Stimulated activated CD8-positive, alpha-beta memory T cell treated with anti-CD3 and anti-CD28 coated beads, Interleukin-4, amount 100 ng/mL, for 4 hours (primary cell): ENCODE measurements around the gene KRT38.
"Not testable (repeated sequence)": the region's sequence is repeated elsewhere in the genome, so short reads cannot be mapped to it uniquely, and the experiment has no call there.

Experiments
- DNase-seq, 2 donors: peaks; one replicate each; pipeline ENCODE4 v3.0.0-alpha.2; 2020; ENCODE audit warnings: low read depth in 2 of 2, low spot score in 1 of 2

The KRT38 gene

GRCh38 chr17:41396340-41396739 is 44.4 kb downstream of the KRT38 start:
- no peak for DNase-seq

DNA sequence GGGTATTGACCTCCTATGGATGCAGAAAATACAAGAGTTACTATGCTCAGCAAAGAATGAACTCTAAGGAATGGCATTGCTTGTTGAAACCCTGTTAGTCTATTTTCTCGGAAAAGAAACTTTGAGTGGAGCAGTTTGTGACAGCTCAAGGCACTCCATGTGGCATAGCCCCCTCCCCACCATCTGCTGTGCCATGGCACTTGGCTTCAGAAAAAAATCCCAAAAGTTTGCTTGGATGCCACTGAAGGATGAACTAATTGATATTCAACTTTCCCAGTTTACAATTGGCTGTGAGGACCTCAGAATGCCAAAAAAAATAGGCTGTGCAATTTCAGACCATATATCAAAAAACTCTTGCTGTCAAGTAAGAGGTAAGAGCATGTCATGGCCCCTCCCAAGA is 45.2 kb downstream of the KRT38 start:
- DNase-seq, result no peak

- not testable (repeated sequence) for DNase-seq
Observed at GRCh38 chr17:41395044-41395443, 45.7 kb downstream of the KRT38 start.

GRCh38 chr17:41394254-41394996 is 46.4 kb downstream of the KRT38 start:
- no peak for DNase-seq

GRCh38 chr17:41393826-41394225 is 47.0 kb downstream of the KRT38 start:
- DNase-seq, result no peak

GRCh38 chr17:41393294-41393693 is 47.5 kb downstream of the KRT38 start:
- no peak for DNase-seq

GRCh38 chr17:41392278-41392677 is 48.5 kb downstream of the KRT38 start:
- no peak for DNase-seq

GRCh38 chr17:41391535-41391934 is 49.2 kb downstream of the KRT38 start:
- DNase-seq, result no peak

DNA sequence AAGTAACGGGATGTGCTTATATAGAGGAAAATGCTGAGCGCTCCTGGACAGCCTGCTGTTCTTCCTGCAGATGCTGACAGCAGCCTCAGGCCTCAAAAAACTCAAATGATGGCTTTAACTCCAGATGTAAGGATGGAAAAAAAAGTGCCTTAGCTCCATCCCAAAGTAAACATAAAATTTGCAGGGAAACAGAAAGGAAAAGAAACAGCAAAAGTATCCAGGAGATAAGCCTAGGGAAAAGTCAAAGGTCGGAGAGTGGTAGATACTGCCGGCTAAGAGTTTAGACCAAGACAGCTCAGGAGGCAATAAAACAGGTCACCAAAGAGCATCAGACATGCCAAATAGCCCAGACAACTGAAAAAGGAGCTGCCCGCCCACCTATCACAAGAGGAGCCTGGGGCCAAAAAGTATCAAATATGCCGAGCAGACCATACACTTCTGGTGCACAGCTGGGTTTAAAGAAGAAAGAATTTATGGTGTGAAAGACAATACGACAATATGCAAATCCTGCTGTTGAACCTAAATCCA is 50.3 kb downstream of the KRT38 start:
- no peak for DNase-seq

DNA sequence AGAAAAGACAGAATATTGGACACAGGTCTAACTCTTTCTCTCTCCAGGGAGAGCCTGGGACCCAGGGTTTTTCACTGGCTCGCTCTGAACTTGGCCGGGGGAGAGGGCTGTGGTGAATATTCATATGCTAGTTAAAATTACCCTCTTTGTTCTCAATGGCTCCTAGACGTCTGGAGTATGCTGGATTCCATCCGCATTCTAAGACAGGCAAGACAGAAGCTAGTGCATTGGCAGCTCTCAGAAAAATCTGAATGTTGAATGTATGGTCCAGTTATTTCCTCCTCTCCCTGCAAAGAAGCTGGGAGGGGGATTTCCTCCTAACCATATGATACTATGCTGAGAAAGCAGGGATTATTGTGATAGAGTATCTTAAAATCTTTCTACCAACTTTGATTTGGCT is 53.1 kb downstream of the KRT38 start:
- no peak for DNase-seq

DNA sequence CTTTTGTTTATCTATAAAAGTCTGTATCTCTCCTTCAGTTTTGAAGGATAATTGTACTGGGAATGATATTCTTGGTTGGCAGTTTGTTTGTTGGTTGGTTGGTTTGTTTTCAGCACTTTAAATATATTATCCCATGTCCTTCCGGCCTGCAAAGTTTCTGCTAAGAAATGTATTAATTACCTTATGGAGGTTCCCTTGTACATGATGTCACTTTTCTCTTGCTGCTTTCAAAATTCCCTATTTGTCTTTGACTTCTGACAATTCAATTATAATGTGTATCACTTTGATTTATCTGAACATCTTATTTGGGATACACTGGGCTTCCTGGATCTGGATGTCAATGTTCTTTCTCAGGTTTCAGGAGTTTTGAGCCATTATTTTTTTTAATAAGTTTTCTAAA is 54.6 kb downstream of the KRT38 start:
- no peak for DNase-seq
